HG03354 (cell line): ENCODE data around the gene HES7.

Source experiments
- ATAC-seq: cut with Tn5 transposase; IDR thresholded peaks from one replicate; pipeline ENCODE4 v1.9.1; 2021; ENCODE audit warnings: mild to moderate bottlenecking; ENCODE audit not compliant: unreplicated experiment, poor library complexity, severe bottlenecking

The HES7 gene

DNA sequence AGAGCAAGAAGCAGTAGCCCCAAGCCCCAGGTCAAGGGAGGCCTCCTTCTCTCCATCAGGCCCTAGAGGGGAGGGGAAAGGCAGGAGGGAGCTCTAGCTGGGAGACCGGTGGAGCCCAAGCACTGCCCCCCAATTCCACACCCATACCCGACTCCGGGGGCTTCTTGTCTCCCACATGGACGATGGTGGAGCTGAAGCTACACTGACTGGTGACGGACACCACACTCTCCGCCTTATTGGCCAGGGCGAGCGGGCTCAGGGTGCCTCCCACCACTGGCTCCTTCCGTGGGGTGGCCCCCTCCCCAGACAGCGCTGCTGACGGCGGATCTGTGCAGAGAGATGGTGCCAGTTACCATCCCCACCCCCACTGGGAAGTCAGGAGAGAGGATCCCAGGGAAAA is 21.9 kb upstream of the HES7 start:
- ATAC-seq: no peak

GRCh38 chr17:8144401-8145231 is 20.7 kb upstream of the HES7 start:
- ATAC-seq: no peak

DNA sequence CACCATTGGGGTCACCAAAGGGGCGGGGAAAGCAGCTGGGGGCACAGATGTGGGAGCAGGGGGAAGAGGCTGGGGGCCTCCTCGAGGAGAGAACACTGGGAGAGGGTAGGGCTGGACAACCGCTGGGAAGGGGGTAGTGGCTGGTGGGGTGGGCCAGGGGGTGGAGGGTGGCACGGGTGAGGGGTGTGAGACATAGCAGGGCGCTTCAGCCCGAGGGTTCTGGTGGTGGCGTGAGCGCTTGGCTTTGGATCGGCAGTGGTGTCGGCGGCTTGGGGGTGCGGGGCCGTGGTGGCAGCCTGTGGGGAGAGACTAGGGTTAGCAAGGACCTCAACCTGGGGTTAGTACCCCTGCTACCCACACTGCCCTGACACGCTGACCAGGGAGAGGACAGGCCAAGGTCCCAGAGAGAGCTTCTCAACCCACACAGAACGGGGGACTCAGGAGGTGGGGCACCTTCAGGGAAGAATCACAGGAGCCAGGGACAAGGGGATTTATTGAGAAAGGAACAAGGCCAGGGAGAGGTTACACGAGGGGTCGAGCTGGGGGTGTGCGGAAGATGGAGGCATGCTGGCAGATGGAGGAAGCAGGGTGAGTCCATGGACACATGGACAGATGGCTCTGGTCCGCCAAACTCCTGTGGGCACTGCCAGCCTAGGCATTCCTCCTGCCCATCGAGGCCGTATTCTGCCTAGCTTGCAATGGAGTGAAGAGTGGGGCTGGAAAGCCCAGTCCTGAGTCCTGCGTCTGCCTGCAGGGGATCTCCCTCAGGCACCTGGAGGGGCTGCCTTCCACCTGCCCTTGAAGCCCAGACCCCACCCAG is 19.9 kb upstream of the HES7 start:
- ATAC-seq: no peak

DNA sequence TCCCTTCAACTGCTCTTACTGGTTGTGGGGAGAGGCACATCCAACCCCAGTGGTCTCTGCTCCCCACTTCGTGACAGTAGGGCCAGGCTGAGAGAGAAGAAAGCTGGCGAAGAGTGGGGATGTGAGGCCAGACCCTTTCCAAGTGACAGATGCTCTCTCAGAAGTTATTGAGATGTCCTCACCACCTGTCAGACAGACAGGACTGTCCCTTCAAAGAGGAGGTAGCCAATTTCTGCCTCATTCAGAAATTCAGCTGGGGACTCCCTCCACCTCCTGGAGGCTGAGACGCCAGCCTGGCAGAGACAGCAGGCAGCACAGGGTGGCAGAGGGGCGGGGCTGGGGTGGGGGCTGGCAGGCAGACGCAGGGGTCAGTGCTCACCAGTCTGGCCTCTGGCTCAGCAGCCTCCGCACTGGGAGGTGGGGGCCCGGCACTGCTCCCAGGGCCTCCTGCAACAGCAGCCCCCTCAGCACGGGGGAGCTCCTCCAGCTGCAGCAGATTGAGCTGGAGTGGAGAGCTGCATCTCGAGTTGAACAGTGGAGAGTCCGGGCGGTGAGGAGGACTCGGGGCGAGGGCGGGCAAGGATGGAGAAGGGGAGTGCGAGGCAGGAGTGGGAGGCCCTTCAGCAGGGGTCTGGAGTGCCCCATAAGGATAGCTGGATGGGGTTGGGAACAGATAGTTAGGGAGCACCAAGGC is 19.1 kb upstream of the HES7 start:
- ATAC-seq: no peak

- no peak for ATAC-seq
Observed at GRCh38 chr17:8142158-8142886, 18.4 kb upstream of the HES7 start.

DNA sequence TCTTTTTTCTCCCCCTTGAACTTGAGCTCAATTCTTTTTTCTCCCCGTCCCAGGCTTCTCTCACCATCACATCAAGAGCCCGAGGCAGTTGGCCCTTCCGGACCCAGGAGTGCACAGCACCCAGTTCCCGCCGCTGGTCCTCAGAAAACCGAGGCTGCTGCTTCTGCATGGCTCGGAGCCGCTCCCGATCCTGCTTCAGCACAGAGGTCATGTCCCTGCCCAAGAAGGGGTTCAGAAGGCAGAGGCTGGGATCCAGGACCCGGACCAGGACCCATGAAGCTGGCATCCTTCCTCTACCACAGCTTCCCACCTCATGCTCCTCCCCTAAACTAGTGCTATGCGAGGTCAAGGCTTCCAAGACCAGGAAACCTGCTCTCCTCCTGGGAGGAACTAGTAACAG is 17.8 kb upstream of the HES7 start:
- no peak for ATAC-seq

DNA sequence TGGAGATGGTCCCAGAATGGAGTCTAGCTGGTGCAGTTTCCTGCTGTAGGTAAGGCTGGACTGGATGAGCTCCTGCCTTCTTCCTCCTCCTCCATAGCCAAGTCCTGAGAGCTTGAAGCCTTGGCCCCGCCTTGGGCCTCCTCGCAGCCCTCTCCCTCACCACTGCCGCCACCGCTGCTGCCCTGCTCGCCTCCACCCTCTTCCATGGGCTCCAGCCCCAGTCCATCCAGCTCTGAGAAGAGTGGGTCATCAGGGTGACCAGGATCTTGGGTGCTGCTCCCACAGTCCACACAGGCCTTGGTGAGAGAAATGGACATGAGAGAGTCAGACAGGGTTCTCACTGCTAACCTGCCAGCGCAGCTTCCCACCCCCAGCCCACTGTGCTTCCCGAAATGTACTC is 17.1 kb upstream of the HES7 start:
- no peak for ATAC-seq

- no peak for ATAC-seq
Observed at GRCh38 chr17:8140065-8141029, 16.4 kb upstream of the HES7 start.

DNA sequence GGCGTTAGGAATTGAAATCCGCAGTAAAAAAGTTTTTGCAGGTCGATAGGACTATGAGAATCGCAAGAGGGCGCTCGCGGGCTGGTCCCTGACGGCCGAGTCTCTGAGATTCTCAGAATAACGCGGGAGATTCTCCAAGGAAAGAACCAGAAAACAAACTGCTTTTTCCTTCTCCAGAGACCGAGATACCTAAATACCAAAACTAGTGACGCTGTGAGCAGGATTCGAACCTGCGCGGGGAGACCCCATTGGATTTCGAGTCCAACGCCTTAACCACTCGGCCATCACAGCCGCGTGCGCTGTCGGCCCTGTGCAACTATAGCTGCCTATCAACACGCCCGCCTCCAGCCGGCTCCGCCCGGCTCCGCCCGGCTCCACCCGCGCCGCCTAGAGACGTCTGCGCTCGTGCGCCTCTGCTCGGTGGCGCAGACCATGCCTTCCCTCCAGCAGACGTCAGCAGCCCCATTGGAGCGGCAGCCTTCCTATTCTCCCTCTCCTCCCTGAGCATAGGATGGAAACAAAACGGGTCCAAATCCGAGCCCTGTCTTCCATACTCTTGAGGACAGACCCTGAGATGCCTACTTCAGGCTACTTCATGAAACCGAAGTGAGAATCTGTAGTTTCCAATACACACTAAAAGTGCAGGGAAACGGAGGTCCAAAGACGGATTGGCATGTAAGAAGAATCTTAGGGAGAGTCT is 14.9 kb upstream of the HES7 start:
- peak; percentile 86 for ATAC-seq

DNA sequence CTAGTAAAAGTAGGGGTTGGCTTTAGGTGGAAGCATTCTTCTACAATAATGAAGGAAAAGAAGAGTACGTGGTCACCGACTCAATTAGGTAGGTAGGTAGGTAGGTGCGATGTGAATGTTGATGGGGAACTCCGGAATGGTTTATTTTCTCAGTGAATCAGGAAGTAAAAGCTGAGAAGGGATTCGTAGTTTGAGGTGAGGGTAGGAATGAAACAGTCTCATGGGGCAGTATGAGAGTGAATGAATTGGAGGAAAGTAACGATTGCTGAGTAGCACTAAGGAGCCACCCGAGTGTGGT is 14.4 kb upstream of the HES7 start:
- ATAC-seq: no peak

DNA sequence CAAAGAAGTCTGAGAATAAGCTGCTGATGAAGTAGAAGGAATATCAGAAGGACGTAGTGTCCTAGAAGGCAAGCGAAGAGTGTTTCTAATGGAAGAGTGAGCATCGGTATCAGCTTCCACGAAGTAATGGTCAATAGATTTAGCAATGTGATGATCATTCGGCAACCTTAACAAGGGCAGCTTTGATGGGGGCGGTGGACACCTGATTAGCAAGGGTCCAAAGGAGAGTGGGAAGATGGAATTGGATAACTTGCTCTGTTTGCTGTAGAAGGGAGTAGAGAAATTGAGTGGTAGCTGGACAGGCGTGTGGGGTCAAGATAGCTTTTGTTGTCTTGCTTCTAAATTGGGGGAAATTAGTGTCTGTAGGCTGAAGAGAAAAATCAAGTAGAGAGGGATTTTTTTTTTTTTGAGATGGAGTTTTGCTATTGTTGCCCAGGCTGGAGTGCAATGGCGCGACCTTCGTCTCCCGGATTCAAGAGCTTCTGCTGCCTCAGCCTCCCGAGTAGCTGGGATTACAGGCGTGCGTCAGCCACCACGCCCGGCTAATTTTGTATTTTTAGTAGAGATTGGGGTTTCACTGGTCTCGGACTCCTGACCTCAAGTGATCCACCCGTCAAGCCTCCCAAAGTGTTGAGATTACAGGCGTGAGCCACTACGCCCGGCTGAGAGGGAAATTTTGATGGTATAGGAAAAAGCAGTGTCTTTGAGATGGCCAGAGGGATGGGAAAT is 13.9 kb upstream of the HES7 start:
- ATAC-seq: no peak

- ATAC-seq: no peak
Observed at GRCh38 chr17:8133941-8134340, 10.0 kb upstream of the HES7 start.

DNA sequence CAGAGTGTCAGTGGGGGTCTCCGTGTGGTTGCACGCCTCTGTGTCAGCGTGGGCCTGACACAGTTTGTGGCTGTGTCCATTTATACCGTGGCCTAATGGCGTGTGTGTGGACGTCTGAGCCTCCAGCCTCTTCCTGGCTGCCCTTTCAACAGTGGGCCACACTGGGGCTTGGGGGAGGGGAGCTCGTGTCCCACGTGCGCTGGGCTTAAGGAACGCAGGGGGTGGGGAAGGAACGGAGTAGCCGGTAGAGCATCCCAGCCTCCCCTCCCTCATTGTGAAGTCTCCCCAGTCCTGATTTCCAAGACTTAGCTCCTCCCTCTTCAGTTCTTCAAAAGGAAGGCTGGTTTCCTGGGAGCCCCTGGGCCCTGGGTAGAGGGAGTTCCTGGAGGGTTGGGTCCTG is 9.5 kb upstream of the HES7 start:
- no peak for ATAC-seq

DNA sequence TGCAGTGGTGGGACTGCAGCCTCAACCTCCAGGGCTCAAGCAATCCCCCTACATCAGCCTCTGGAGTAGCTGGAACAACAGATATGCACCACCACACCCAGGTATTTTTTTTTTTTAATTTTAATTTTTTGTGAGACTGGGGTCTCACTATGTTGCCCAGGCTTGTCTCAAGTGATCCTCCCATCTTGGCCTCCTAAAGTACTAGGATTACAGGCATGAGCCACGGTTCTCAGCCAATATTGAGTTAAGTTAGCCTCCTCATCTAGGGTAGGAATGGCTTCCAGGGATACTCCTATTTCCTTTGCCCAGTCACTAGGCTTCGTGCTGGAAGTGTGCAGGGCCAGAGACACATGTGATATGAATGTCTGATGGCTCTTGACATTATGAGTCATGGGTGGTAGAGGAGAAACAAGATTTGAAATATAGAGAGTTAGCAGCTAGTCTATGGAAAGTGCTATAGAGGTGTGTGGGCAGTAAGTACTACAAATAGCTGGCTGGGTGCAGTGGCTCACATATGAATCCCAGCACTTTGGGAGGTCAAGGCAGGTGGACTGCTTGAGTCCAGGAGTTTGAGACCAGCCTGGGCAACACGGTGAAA is 8.0 kb upstream of the HES7 start:
- no peak for ATAC-seq

GRCh38 chr17:8128125-8128784 is 4.3 kb upstream of the HES7 start:
- no peak for ATAC-seq

DNA sequence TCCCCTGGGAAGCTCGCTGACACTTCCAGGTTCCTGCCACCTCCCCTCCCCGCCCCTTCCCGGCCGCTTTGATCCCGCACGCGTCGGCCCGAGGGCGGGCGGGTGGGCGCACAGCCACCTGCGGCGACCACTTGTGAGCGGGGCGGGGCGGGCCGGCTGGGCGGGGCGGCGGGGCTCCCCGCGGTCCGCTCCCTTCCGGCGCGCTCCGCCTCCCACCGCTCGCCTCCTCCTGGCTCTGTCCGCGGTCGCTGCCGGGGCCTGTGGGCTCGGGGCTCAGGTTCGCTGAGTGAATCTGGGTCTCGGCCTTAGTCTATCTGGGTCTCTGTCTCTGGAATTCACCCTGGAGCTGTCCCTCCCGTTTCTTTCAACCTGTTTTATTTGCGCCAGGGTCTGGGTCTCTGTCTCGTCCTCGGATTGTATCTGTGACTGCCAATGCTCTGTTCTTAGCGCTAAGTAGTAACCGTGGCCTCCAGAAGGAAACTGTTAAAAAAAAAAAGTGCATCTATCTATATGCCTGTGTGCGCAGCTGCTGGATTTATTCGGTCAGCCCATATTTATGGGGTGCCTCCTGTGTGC is 2.7 kb upstream of the HES7 start:
- no peak for ATAC-seq
